HepG2 (cell line): ENCODE data around the gene ANKRD11.

Experiments used
- CHD2 ChIP-seq: IDR thresholded peaks from 2 replicates; pipeline ENCODE4 v1.6.1; 2011; ENCODE audit warnings: low read depth, low read length, improper control_type of control experiment
- CTCF ChIP-seq: sonication (generic); formaldehyde crosslinking; IDR thresholded peaks from 2 replicates; pipeline ENCODE4 v1.5.0; 2020; ENCODE audit warnings: mild to moderate bottlenecking, missing genetic modification reagents, moderate library complexity
- EZH2 ChIP-seq: conservative IDR thresholded peaks from 2 replicates; pipeline ENCODE4 v1.6.1; 2012; ENCODE audit warnings: mild to moderate bottlenecking, low read depth, low read length, moderate library complexity
- MAFF ChIP-seq: IDR thresholded peaks from 2 replicates; pipeline ENCODE4 v1.6.1; 2011; ENCODE audit warnings: low read depth, low read length, improper control_type of control experiment
- POLR2A ChIP-seq, 2 experiments: IDR thresholded peaks; 2 replicates each; pipeline ENCODE4 v1.6.1; 2011; ENCODE audit warnings: low read depth in 2 of 2, low read length in 2 of 2, mild to moderate bottlenecking in 1 of 2, moderate library complexity in 1 of 2; ENCODE audit not compliant: insufficient read depth in 1 of 2

GRCh38 chr16:89404561-89404960, 85.8 kb downstream of the ANKRD11 start:
- TF ChIP-seq POLR2A (IDR thresholded peaks at IDR 0.05; ENCODE audit: insufficient read depth in 1 of 2, low read depth in 2 of 2, low read length in 2 of 2): no peak
- no peak for TF ChIP-seq CHD2
- TF ChIP-seq EZH2: no peak
- TF ChIP-seq MAFF: no peak
- no peak for TF ChIP-seq CTCF (CRISPR knock-in tag)
